Left ventricle myocardium inferior (tissue), 1 donor: ENCODE data around the gene IQCM. TPM values are rescaled to one million over a fixed set of nuclear protein-coding genes. Genes with fewer than 3 reads are reported as not detected.

Experiments
- DNase-seq: peaks from one replicate; pipeline ENCODE4 v3.0.0-alpha.2; 2020
- H3K27ac ChIP-seq: fragments of 200-600 bp; replicated peaks from 2 replicates; pipeline ENCODE4 v1.8.0; 2021
- H3K27me3 ChIP-seq: fragments of 200-600 bp; 2 replicates; pipeline ENCODE4 v1.8.0; 2021; ENCODE audit warnings: low read depth
- H3K36me3 ChIP-seq: fragments of 200-600 bp; 2 replicates; pipeline ENCODE4 v1.8.0; 2021
- H3K4me1 ChIP-seq: fragments of 200-600 bp; 2 replicates; pipeline ENCODE4 v1.8.0; 2021
- H3K4me3 ChIP-seq: fragments of 200-600 bp; 2 replicates; pipeline ENCODE4 v1.8.0; 2021; ENCODE audit warnings: mild to moderate bottlenecking, moderate library complexity
- H3K9me3 ChIP-seq: fragments of 200-600 bp; replicated peaks from 2 replicates; pipeline ENCODE4 v1.8.0; 2021
- CTCF ChIP-seq: fragments of 200-600 bp; IDR thresholded peaks from 2 replicates; pipeline ENCODE4 v1.8.0; 2021; ENCODE audit warnings: antibody characterized with exemption, mild to moderate bottlenecking, borderline replicate concordance
- intact Hi-C: fragments of 100-400 bp; cut with micrococcal nuclease; formaldehyde crosslinking; loops from one replicate; pipeline ENCODE4 v1.11.0; 2022
- total RNA-seq: library from RNA; stranded (reverse); fragmentation: NEBNext Ultra II Directional; extraction: Animal tissue kit (Norgen Biotek cat#: 25700); gene quantifications from one replicate; pipeline ENCODE4 v1.2.1, GENCODE V29; 2021
- donor health status: DM: no; HTN: yes; CAD: no; lungs with severe emphysema.

The IQCM gene
- total RNA-seq, 1 donor from 2014 or later, result not detected

- no peak for DNase-seq
- no peaks in the 10 kb centered on the region for H3K9me3 ChIP-seq
- H3K4me1 ChIP-seq, result peaks cover 6% of the 10 kb centered on the region
- no peak for TF ChIP-seq CTCF
- no peak overlapping the region for H3K4me3 ChIP-seq
- no peaks in the 10 kb centered on the region for H3K27me3 ChIP-seq
- intact Hi-C loops, result no loop called here
- no peak overlapping the region for H3K27ac ChIP-seq
- H3K36me3 ChIP-seq, result no peaks in the 10 kb centered on the region
Measured at GRCh38 chr4:149404143-149404542, 411.5 kb downstream of the IQCM start.

GRCh38 chr4:149403081-149403480, 412.6 kb downstream of the IQCM start:
- TF ChIP-seq CTCF, result no peak
- intact Hi-C loops, result no loop called here

DNA sequence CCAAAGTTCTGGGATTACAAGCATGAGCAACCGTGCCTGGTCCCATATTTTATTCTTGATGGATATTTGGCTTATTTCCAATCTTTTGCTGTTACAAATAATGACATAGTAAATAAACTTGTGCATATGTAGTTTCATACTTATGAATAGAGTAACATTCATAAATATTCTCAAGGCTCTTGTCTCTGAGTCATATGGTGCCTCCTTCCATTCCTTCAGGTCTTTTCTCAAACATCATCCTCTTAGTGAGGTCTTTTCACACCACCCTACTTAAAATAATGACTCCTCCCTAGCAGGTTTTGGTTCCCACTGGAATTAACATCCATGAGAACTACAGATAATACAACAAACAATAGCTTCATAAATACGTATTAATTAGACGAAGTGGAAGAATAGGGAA, 416.6 kb downstream of the IQCM start:
- Histone ChIP-seq H3K4me3 (no peak overlapping the region), H3K27ac (no peak overlapping the region), H3K4me1 (peaks cover 9% of the 10 kb centered on the region), H3K36me3 (no peaks in the 10 kb centered on the region), H3K9me3 (no peaks in the 10 kb centered on the region), H3K27me3 (no peaks in the 10 kb centered on the region)
- no peak for TF ChIP-seq CTCF
- intact Hi-C loops, result no loop called here
- no peak for DNase-seq

More at GRCh38 chr4:149403081-149403480, 412.6 kb downstream of the IQCM start:
- Histone ChIP-seq H3K4me1 (no peaks in the 10 kb centered on the region), H3K9me3 (no peaks in the 10 kb centered on the region), H3K27ac (no peak overlapping the region), H3K4me3 (no peak overlapping the region), H3K36me3 (no peaks in the 10 kb centered on the region), H3K27me3 (no peaks in the 10 kb centered on the region)
- no peak for DNase-seq

DNA sequence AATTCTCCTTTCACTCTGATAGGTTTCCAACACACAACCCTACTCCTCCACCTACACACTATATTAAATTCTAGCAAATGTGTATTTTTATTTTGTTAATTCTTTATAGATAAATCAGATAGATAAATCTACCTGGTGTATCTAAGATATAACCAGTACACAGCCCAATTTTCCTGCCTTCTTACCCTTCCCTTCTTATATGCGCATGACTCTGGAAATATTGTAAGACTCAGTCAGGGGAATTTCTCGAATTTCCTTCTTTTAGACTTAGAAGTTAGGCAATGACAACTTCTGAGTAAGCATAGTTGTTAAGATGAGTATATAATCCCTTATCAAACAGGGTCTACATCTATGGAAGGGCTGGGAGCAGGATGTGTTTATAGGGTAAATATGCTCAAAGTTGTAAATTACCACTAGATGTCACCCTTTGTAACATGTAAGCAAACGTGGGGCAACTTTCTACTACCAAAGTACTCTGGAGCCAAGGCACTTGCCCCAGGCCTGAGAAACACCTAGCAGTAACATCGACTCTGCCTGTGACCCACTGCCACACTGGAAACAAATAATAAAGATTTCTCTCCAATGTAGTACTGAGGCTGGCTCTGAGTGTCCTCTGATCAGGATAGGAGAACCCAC, 444.7 kb downstream of the IQCM start:
- Histone ChIP-seq H3K27ac (no peak overlapping the region), H3K9me3 (no peaks in the 10 kb centered on the region), H3K4me3 (no peak overlapping the region), H3K4me1 (no peaks in the 10 kb centered on the region), H3K27me3 (no peaks in the 10 kb centered on the region), H3K36me3 (no peaks in the 10 kb centered on the region)
- intact Hi-C loops, result loop anchor here (2.0 to 10.0 kb wide), 2 partner anchors 174 to 526 kb away; no protein-coding TSS in a partner anchor
- peak; percentile 56 for TF ChIP-seq CTCF
- no peak for DNase-seq

GRCh38 chr4:149370002-149370401, 445.6 kb downstream of the IQCM start:
- no peak overlapping the region for H3K27ac ChIP-seq
- intact Hi-C loops, result loop anchor here (2.0 to 10.0 kb wide), 2 partner anchors 175 to 527 kb away; no protein-coding TSS in a partner anchor
- H3K9me3 ChIP-seq, result no peaks in the 10 kb centered on the region
- H3K4me3 ChIP-seq, result no peak overlapping the region
- DNase-seq, result no peak
- H3K4me1 ChIP-seq, result no peaks in the 10 kb centered on the region
- no peaks in the 10 kb centered on the region for H3K36me3 ChIP-seq
- TF ChIP-seq CTCF, result no peak
- no peaks in the 10 kb centered on the region for H3K27me3 ChIP-seq
